Activated CD8-positive, alpha-beta memory T cell treated with anti-CD3 and anti-CD28 coated beads for 1 hour (primary cell): ENCODE results near the gene GPR62.
"Not testable (repeated sequence)": the region's sequence is repeated elsewhere in the genome, so short reads cannot be mapped to it uniquely, and the experiment has no call there.

Source experiments
- DNase-seq, 2 donors: peaks; one replicate each; pipeline ENCODE4 v3.0.0-alpha.2; 2020; ENCODE audit warnings: low read depth in 1 of 2; ENCODE audit errors: extremely low read depth in 1 of 2

GPR62 gene, protein sequence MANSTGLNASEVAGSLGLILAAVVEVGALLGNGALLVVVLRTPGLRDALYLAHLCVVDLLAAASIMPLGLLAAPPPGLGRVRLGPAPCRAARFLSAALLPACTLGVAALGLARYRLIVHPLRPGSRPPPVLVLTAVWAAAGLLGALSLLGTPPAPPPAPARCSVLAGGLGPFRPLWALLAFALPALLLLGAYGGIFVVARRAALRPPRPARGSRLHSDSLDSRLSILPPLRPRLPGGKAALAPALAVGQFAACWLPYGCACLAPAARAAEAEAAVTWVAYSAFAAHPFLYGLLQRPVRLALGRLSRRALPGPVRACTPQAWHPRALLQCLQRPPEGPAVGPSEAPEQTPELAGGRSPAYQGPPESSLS

DNA sequence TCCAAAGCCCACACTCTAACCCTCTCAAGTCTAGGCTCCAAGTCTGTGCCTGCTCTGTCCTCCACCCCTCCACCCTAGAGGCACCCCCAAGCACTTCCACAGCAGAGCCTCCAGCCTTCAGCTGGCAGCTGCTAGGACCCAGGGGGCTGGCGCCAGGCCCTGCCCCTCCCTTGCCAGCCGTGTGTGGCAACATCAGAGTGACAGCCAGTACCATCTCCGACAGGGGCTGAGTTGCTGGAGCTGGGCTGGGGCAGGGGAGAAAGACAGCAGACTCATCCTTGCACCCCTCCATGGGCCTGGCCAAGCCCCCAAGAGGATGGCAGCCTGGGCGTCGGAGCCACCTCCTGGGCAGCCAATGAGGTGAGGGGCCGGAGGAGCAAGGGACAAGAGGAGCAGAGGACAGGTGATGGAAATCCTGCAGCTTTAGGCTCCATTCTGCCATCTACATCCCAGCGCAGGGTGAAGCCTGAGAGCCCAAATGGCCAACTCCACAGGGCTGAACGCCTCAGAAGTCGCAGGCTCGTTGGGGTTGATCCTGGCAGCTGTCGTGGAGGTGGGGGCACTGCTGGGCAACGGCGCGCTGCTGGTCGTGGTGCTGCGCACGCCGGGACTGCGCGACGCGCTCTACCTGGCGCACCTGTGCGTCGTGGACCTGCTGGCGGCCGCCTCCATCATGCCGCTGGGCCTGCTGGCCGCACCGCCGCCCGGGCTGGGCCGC lies at the start of gene GPR62:
TSS of gene GPR62 (plus strand) at position 207 of the 718 bp plus-strand sequence. CDS start at position 479, 272 bp downstream.
- no peak for DNase-seq

DNA sequence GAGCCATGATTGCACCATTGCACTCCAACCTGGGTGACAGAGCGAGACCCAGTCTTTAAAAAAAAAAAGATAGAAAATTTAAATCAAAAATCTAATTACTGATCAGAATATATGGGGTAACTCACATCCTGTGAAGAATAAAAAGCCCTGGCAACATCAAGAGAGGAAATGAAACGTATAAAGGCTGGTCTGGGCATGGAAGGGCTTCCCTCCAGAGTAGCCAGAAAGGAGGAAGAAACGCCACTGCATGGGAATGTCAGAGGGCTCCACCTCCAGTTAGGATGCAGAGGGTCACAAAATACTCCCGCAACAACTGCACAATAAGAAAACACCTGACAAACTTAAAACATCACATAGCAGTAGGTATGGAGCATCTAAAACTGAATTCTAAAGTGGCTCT lies 47.2 kb upstream of the GPR62 start:
- DNase-seq, result no peak

DNA sequence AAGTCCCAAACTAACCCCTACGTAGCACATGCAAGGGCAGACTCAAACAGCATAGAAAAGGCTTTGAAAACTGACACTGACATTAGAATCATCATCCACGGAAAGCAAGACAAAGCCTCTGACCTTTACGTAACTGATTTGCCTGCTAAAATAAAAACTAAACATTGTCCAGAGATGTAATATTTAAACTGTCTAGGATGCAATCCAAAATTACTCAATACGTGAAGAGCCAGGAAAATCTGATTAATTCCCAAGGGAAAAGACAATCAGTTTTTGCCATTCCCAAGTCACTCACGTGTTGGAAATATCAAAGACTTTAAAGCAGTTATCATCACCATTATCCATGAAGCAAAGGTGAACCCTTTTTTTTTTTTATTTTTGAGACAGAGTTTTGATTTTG lies 38.8 kb upstream of the GPR62 start:
- DNase-seq, result no peak

DNA sequence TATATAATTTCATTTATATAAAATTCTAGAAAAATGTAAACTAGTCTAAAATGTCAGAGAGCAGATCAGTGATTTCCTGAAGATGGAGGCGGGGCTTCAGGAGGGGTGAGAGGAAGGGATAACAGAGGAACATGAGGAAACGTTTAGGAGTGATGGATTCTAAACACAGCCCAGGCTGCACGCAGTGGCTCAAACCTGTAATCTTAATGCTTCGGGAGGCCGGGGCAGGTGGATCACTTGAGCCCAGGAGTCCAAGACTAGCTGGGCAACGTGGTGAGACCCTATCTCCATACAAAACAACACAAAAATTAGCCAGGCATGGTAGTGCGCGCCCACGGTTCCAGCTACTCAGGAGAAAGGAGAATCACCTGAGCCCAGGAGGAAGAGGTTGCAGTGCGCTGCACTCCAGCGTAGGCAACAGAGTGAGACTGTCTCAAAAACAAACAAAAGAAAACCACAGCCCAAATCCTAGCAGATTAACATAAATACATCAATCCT lies 34.1 kb upstream of the GPR62 start:
- no peak for DNase-seq

DNA sequence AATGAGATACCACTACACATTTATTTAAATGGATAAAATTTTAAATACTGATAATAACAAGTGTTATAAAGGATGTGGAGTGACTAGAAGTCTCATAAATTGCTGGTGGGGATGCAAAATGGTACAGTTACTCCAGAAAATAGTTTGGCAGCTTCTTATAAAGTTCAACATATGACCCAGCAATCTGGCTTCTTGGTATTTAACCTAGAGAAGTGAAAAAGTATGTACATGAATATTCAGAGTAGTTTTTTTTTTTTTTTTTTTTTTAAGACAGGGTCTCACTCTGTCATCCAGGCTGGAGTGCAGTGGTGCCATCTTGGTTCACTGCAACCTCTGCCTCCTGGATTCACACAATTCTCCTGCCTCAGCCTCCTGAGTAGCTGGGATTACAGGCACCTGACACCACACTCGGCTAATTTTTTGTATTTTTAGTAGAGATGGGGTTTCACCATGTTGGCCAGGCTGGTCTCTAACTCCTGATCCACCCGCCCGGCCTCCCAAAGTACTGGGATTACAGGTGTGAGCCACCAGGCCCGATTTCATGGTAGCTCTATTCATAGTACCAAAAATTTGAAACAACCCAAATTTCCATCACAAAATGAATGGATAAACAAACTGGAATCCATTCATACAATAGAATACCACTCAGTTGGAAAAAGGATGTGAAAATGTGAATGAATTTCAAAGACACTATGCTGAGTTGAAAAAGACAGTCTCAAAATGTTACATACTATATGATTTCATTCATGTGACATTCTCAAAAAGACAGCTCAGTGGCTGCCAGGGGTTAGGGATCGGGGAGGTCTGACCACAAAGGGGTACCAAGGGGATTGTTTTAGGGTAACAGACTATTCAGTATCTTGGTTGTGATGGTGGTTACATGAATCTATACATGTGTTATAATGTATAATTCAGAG lies 27.9 kb upstream of the GPR62 start:
- no peak for DNase-seq

DNA sequence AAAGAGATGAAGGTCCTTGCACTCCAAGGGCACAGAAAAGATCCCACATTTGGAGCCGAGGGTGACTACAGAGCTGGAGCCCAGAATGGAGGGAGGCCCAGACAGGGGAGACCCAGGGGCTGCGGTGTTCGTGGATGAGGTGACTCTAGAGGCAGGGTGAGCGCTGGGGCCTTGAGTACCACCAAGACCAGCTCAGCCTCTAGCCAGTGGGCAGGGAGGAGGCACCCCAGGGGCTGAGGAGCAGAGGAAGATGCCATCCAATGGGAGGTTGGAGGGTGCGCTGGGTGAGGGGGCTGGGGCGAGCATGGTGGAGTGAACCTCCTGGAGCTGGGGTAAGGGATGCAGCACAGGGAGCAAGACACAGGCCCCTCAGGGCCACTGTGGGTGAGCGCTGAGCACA lies 26.7 kb upstream of the GPR62 start:
- no peak for DNase-seq

DNA sequence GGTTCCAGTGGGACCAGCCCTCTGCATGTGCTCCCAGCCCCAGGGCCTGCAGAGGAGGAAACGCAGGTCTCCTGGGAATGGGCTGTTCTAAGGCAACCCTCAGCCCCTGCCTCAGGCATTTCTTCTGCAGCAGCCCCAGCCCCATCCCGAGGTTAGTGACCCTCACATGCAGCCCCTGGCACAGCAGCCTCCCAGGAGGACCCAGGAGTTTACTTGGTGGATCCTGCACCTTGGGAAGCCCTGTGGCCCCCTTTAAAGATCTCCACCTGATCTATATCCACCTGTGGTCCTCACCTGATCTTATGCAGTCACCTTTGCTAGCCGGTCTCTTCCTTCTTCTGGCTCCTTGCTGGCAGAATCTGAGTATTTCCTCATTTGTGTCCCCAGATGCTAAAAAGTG lies 26.2 kb upstream of the GPR62 start:
- DNase-seq, result not testable (repeated sequence)

DNA sequence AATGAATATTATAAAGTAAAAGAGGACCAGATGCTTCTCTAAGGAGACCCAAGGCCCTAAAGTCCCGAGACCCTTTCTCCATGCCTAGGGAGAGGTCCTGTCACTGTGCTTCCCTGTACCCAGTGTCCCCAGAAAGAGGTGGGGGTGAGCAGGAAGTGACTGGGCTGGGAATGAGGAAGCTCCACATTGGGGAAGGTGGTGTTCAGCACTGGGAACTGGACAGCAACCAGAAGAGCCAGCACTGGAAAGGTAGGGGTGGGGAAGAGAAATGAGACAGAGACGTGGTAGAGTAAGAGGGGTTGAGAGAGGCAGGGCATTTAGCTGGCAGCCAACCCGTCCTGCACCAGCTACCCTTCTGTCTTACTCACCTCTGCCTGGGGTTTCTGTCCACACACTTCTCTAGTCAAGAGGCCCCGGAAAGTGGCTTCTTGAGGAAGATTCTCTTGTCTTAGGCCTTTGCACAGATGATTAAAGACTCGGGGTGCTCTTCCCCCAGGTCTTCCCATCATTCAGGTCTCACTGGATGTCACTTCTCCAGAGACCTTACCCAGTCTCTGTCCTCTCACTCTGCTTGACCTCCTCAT lies 25.7 kb upstream of the GPR62 start:
- DNase-seq, result no peak

DNA sequence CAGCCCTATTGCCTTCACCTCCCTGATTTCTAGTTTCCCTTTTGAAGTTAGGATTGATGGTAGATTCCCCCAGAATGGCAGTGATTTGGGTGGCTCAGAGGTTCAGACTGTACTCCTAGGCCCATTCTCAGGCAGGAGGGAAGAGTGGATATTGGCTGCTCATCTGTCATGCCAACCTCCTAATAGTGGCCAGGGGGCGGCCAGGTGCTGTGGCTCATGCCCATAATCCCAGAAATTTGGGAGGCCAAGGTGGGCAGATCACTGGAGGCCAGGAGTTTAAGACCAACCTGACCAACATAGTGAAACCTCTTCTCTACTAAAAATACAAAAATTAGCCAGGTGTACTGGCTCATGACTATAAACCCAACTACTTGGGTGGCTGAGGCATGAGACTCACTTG lies 24.7 kb upstream of the GPR62 start:
- DNase-seq, result no peak

DNA sequence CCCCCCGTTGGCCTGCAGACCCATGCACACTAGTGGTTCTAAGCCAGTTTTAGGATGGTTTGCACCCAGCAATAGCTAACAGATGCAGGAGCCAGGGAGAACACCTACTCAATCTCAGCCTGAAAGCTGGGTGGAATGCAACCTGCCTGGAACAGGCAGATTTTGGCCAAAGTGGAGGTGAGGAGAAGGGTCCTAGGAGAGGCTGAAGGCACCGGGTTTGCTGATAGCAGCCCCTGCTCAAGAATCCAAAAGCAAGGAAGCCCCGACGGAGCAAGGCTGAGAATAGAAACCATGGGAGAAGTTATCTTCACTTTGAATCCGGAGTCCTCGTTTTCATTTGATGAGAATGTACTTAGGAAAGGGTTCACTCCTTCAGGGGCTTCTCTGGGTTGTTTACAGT lies 23.4 kb upstream of the GPR62 start:
- DNase-seq, result no peak

DNA sequence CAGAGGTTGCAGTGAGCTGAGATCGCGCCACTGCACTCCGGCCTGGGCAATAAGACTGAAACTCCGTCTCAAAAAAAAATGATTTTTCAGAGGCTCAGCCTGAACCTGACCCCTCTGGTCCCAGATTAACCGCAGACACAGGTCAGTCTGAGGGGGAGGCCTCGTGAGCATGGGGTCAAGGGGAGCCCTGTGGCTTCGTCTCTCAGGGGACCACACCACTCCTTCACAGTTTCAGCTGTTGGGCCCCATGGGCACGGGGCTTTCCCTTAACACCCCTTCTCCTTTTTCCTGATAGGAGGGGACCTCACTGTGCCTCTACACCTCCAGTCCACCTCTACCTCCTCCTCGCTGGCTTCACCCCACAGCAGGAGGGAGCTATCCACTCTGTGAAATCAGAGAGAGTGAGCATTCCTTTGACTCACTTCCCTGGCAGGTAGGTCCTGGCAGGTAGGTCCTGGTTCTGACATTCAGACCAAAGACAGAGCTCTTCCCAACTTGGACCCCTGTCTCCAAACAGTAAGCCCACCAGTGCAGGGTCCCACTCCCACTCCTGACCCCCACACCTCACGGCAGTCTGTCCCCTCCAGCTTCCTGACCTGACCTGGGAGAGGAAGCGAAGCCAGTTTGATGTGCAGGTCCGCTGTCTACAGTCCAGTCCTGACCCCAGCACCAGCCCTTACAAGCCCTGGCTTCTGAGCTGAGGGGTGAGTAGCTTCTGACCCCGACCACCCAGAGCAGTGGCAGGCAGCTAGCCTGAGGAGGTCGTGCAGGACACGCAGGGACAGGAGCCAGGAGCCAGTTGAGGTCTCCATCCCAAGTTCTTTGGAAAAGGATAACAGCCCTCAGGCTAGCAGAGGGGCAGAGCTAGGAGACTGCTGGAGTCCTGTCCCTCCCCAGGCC lies 22.5 kb upstream of the GPR62 start:
- no peak for DNase-seq

DNA sequence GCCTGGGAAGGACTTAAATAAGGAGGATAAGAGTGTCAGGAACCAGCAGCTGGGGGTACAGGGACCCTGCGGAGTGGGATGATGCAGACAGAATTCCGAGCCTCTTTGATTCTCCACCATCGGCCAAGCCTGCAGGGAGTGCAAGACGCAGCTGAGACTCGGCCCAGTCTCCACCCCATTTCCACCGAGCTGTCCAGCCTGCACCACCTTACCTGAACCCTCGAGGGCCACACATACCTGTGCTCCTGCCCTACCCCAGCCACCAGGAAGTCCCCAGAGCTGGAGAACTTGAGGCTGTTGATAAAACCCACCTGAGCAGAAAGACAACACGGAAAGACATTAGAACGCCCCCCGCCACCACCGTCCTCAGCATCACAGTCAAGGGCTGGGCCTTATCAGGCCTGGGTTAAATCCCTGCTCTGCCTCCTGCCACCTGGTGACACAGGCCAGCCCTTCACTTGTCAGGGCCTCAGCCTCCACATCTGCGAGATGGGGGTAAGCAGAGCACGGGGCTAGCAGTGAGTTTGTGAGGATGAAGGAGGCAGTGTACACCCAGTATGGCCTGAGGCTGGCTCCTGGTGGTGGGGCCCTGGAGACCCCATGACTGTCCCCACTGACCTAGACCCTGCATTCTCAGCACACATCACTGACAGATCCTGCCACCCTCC lies 21.6 kb upstream of the GPR62 start:
- DNase-seq, result no peak

DNA sequence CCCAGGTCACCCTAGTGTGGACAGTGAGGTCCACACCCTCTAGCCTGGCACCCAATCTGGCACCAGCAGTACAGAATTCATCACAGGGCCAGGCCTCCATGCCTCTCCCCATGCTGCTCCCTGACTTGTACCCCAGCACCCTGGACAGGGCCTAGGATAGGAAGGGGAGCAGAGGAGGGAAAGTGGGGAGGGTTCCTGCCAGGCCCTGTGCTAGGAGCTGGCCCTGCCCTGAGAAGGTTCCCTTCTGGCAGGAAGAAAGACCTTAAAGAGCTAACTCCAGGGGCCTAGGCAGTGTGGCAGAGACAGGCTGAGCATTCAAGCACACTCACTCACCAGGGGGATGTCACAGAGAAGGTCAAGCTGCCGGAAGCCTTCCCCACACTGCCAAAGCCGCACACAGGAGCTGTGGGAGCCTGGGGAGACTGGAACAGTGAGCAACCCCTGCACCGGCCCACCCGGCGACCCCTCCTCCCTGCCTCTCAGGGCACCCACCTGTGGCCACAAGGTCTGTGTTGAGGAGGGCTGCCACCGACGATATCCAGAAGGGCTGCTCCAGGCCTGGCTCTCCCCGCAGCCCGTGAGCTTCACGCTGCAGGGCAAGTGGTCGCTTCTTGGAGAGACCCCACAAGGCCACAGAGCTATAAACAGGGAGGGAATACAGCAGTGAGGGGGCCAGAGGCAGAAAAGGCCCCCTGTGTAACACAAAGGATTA lies 20.9 kb upstream of the GPR62 start:
- no peak for DNase-seq

DNA sequence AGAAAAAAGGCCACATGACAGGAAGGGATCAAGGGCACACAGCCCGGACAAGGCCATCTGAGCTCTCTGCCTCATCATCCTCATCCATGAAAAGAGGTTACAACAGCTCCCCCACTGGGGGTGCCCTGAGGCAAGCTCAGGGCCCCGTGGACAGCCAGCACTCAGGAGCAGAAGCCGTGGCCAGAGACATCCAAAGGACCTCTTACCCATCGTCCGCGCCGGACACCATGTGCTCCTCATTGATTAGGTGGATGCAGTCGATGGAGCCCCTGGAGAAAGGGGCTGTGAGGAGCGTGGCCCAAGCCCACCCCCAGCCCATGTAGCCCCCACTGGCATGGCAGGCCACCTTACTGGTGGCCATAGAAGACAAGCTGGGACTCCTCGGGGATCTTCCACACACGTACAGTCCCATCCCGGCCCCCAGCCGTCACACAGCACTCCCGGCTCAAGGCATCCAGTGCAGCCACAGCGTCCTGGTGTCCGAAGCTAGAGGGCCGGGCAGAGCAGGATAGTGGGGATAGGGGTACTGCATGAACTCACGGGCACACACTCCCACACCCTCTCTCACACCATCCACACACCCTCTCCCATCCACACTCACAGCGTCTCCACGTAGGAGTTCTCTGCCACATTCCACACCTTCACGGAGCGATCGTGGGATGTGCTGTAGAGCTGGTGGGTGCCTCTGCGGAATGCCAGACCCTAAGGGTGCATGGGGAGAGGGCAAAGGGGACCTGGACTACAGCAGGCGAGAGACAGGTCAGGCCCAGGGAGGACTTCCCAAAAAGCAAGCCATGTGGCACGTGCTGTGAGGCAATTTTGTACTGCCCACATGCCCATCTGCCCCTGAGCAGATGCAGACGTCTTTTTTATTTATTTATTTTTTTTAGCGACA lies 19.9 kb upstream of the GPR62 start:
- DNase-seq, result no peak

DNA sequence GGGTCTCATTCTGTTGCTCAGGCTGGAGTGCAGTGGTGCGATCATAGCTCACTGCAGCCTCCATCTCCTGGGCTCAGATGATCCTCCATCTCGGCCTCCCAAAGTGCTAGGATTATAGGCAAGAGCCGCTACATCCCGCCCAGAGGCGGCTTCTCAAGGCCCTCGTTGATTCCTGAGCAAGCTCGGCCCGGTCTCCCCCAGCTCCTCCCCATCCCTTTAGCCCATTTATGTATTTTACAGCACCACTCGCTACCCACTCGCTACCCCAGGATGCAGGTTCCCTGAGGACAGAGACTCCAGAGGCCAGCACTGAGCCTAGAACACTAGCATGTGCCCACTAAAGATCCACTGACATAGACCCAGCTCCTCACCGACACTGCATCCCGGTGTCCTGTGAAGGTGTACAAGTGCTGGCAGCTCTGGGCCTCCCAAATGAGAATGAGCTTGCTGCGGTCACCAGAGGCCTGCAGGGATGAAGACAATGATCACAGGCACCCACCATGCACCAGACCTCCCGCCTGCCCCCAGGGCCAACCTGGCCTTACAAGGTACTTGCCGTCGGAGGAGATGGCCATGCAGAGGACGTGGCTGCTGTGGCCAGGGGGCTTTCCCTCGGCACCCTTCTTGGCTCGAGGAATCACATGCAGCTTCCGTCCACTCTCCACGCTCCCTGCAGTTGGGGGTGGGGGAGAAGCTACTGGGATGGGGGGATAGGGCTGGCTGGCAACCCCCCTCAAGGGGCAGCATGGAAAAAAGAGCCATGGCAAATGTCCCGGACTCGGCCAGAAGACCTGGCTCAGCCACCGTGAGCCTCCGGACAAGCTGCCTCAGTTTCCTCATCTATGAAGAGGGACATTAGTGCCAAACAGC lies 19.1 kb upstream of the GPR62 start:
- no peak for DNase-seq

DNA sequence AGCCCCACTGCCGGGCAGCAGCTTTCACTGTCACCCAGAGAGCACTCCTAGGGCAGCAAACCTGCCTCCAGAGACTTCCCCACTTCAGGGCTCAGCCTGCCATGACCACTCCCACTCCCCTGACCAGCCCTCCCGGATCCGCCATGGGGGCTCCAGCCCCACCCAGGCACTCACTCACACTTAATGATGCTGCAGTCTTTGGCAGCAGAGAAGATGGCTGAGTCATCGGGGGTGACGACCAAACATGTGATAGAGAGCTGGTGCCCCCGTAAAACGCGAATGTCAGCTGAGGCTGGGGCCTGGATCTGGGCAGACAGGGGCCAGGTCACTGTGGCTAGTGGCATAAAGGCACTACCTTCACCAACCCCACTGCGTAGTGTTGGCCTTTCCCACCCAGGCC lies 18.2 kb upstream of the GPR62 start:
- no peak for DNase-seq
